ENCODE data around the gene GOLGA8J.
"Not testable (repeated sequence)": the region's sequence is repeated elsewhere in the genome, so short reads cannot be mapped to it uniquely, and the experiment has no call there.

The GOLGA8J gene

DNA sequence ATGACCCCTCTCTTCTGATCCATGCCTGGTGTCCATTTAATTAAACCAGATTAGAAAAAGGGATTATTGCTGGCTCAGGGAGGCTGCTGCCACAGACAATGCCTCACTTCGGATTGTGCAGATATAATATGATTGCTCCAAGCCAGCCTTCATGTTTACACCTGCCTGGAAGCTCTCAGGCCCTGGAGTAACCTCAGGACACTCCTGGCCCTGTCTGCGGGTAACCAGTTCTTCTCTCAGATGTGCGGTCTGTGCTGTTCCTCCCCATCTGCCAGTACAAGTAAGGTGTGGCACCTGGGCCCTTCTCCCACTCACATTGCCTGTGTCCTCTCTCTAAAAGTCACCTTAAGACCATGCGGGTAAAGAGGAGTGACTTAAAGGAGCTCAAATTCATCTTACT is 8.8 kb upstream of the GOLGA8J start:
- FAIRE-seq (no peak), DNase-seq (ENCODE audit: insufficient read length, low spot score) (no peak)

DNA sequence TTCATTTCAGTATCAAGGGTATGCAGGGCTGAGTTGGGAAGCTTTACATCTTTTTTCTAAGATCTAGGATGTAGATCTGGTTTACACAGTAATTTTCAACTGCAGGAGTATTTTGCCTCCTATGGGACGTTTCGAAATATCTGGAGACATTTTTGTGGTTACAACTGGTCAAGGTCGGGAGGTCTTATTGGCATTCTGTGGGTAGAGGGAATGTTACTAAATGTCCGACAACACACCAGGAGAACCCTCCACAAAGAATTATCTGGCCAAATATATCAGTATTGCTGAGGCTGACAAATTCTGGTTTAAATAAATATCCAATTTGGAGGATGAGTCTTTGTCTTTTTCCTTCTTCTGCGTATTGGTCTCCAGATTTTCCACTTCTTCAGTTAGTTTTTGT is 1.9 kb upstream of the GOLGA8J start:
- not testable (repeated sequence) for FAIRE-seq
- DNase-seq (ENCODE audit: insufficient read length, low spot score), result peak; percentile 28

DNA sequence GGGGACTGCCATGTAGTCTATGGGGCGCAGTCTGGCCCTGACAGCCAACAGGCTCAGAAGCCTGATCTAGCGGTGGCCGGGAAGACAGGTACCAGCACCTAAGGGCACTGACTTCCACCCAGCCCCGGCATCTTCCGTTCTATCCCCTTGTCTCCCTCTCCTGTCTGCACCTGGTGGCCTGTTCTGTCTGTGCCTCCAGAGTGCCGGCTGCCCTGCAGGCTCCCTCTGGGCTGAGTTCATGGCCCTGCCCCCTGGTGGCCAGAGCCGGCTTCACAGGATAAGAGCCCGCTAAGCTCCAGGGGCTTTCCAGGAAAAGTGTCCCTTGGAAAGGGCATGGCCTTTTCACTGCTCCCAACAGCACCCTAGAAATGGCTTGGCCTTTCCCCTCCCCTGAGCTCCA is 15.1 kb downstream of the GOLGA8J start:
- FAIRE-seq; DNase-seq (ENCODE audit: insufficient read length, low spot score): not testable (repeated sequence)

DNA sequence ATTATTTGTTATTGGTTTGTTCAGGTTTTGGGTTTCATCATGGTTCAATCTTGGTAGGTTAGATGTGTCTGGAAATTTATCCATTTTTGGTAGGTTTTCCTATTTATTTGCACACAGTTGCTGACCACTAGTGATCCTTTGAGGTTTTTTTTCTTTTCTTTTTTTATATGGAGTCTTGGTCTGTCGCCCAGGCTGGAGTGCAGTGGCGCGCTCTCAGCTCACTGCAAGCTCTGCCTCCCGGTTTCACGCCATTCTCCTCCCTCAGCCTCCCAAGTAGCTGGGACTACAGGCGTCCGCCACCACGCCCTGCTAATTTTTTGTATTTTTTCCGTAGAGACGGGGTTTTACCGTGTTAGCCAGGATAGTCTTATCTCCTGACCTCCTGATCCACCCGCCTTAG is 20.1 kb downstream of the GOLGA8J start:
- DNase-seq (ENCODE audit: insufficient read length, low spot score); FAIRE-seq: not testable (repeated sequence)

DNA sequence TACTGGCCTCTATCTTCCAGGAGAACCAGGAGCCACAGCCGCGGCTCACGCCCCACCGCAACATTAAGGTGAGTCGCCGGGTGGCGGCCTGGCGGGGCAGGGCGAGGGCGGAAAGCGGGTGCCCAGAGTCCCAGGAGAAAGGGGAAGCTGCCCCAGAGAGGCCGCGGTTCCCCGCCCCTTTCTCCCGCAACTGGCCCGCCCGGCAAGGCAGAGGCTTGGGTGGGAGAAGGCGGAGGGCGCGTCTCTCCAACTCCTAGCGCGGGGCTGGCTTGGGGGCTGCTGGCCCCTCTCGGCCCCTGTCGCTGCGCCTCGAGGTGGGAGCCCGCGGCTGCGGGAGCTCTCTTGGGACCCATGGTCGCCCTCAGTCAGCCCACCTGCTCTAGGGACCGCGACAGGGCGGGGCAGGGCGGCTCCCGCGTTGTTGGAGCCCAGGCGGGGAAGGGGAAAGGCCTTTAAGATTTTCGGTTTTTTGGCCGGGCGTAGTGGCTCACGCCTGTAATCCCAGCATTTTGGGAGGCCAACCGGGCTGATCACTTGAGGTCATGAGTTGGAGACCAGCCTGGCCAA is 21.3 kb downstream of the GOLGA8J start:
- DNase-seq (ENCODE audit: insufficient read length, low spot score); FAIRE-seq: not testable (repeated sequence)

DNA sequence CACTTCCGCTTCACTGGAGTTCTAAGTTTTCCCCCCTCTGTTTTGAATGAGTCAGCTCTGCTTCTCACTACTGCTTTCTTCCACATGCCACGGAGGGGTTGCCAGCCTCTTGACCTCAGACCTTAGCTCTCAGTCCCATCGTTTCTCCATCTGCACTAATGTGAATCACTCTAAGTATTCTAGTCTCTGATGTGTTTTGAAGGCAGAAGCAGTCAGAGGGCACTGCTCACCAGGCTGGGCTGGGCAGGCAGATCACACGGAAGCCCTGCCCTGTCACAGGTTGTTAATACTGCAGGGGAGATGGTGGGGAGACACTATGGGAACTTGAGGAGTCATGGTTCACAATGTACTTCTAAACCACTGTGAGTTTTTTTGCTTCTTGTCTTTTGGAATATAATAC is 27.8 kb downstream of the GOLGA8J start:
- not testable (repeated sequence) for DNase-seq (ENCODE audit: insufficient read length, low spot score); FAIRE-seq

DNA sequence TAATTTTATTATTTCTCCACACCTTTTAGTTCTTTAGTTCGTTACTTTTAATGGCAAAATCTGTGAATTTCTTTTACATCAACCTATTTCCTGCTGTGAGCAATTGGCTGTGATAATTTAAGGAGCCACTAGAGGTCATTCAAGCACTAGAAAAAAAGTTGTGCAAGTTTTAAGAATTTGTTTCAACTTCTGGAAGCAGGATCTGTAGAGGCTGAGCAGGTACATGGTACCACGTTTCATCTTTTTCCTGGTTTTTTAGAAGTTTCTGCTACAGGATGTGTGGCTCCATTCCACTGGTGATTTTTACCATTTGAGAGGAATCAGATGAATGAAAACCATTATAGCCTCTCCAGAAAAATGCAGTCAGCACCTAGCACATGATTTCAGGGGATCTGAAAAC is 47.3 kb downstream of the GOLGA8J start:
- DNase-seq (ENCODE audit: insufficient read length, low spot score); FAIRE-seq: not testable (repeated sequence)

DNA sequence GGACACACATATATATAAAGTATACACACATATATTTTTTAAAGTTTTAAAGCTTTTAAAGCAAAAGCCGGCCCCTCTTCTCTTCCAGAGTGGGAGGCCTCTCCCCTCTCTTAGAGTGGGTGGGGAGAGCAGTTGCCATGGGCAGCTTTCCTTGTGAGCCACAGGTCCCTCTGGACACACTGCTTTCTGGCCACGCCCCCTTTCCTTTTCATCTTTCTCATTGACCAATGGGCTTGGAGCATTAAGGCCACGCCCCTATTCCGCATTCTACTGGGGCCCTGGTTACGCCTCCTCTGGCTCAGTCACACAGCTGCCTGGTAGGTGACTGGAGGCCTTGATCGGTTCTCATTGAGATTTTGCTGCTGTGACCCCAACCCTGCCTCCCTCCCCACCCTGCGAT is 52.0 kb downstream of the GOLGA8J start, which contains the start of gene GOLGA8T:
Gene GOLGA8T (plus strand): TSS at position 301 of the 400 bp plus-strand sequence. CDS start 98 bp downstream, at position 399.
- FAIRE-seq; DNase-seq (ENCODE audit: insufficient read length, low spot score): not testable (repeated sequence)

All from HTR-8/SVneo (cell line).